Epithelial cell of proximal tubule (primary cell): ENCODE measurements around the gene PRADC1. TPM values are rescaled to one million over a fixed set of nuclear protein-coding genes. Genes with fewer than 3 reads are reported as not detected.
"Not testable (repeated sequence)": the region's sequence is repeated elsewhere in the genome, so short reads cannot be mapped to it uniquely, and the experiment has no call there.

Source experiments
- DNase-seq: peaks from one replicate; pipeline ENCODE4 v3.0.0-alpha.2; 2011; ENCODE audit warnings: low read depth
- H3K4me3 ChIP-seq: 2 replicates; pipeline ENCODE4 v1.5.1; 2011; ENCODE audit warnings: low read depth, mild to moderate bottlenecking, low read length
- CTCF ChIP-seq: conservative IDR thresholded peaks from 2 replicates; pipeline ENCODE4 v1.5.1; 2012; ENCODE audit warnings: low read depth, mild to moderate bottlenecking, low read length
- total RNA-seq: library from RNA; depleted of rRNA; stranded (reverse); fragments of >200 nt; gene quantifications from 2 replicates; pipeline ENCODE4 v1.2.3, GENCODE V29; 2015

The PRADC1 gene
- total RNA-seq, 1 donor from 2014 or later, result 5.0 TPM

GRCh38 chr2:73263540-73264331 lies 30.7 kb upstream of the PRADC1 start:
- no peak overlapping the region for H3K4me3 ChIP-seq
- no peak for TF ChIP-seq CTCF
- DNase-seq, result no peak

- DNase-seq, H3K4me3 ChIP-seq: not testable (repeated sequence)
Measured at GRCh38 chr2:73262691-73263429, 29.8 kb upstream of the PRADC1 start.

DNA sequence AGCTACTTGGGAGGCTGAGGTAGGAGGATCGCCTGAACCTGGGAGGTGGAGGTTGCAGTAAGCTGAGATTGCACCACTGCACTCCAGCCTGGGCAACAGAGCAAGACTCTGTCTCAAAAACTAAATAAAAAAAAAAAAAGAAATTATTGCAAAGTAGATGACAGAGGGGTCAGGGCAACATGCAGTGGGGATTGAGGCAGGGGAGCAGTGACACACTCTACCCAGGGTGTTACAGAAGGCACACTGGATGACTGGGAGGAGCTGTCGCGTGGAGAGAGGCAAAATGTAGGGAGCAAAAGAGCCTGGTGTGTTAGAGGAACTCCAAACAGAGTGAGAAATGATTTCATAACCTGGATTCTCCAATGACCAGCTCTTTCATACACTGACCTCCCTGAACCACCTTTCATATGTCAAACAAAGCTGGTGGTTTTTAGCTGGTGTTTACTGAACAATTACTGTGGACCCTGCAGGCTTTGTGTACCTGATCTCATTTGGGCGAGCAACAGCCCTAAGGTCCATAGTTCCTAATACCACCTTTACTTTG lies 29.1 kb upstream of the PRADC1 start:
- TF ChIP-seq CTCF, result no peak
- DNase-seq, result no peak
- H3K4me3 ChIP-seq, result no peak overlapping the region

DNA sequence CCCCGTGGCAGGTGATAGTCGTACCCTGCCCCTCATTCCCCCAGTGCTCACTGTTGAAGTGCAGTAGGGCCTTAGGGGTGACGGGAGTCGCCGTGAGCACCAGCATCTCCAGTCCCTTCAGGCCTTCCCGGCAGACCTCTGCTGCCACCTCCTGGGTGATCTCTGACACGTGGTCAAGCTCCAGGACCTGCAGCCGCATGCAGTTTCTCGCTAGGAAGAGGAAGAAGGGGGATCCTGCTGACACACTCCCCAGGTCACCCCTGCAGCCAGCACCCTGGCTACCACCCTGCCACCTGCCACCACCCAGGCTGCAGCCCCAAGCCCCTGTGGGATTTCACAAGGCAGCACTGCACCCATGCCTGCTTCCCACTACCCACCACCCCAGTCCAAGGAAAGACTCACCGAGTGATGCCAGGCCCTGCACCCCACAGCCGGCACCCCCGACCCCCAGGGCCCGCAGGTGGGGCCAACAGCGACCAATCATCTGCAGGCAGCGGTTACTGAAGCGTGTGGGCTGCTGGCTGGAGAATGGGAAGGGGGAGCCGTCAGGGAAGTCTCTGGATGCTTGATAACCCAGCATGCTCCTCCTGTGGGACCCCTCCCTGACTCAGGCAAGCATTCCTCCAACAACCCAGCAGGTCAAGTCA lies 27.4 kb upstream of the PRADC1 start:
- H3K4me3 ChIP-seq, result no peak overlapping the region
- TF ChIP-seq CTCF, result peak; percentile 64
- no peak for DNase-seq

GRCh38 chr2:73259704-73260337 lies 26.8 kb upstream of the PRADC1 start:
- no peak for TF ChIP-seq CTCF
- no peak for DNase-seq
- no peak overlapping the region for H3K4me3 ChIP-seq

DNA sequence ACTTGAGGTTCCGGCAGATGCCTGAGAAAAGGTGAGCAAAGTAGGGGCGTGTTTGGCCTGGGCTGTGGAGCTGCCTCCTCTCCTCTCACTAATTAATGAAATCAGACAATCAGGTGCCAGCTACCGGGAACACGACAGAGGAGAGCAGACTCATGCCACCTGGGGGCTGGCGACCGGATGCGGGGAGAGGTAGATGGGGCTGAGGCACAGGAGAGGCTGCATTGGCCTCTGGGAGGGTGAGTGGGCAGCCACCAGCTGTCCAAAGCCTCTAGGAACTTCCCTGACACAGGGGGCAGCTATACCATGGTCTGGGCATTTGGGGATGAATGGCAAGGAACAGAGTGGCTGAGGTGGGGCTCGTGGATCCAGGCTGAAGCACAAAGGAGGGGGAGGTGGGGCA lies 26.2 kb upstream of the PRADC1 start:
- DNase-seq, result no peak
- TF ChIP-seq CTCF, result no peak

DNA sequence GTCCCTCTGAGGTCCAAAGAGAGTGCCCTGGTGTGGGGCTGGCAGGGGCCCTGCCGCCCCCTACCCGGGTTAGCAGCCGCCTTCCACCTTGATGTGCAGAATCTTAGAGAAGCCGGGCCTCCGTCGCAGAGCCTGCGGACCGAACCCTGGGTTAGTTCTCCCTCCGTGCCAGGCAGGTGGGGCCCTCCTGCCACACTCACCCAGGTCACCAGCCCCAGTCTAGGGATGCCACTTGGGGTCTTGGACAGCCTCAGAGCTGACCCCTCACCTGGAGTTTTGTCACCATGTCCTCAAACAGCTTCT lies 25.8 kb upstream of the PRADC1 start:
- no peak for TF ChIP-seq CTCF
- H3K4me3 ChIP-seq, result no peak overlapping the region
- no peak for DNase-seq

More for the DNA sequence above, 26.2 kb upstream of the PRADC1 start:
- H3K4me3 ChIP-seq, result no peak overlapping the region
